Globus pallidus (tissue), 1 donor: Measurements from ENCODE around the gene SERPING1.

ENCODE experiments used
- DNase-seq: peaks from one replicate; pipeline ENCODE4 v3.0.0-alpha.2; 2015; ENCODE audit warnings: low spot score

The SERPING1 gene

GRCh38 chr11:57597461-57597915, at the start of gene SERPING1:
Gene SERPING1, plus strand, starts transcription at chr11:57597685. Its CDS starts 586 bp downstream, at chr11:57598271.
- peak; percentile 15 for DNase-seq

GRCh38 chr11:57547854-57548377, 49.6 kb upstream of the SERPING1 start:
- DNase-seq = no peak

- no peak for DNase-seq
Measured at GRCh38 chr11:57549983-57550382, 47.5 kb upstream of the SERPING1 start.

- no peak for DNase-seq
Measured at GRCh38 chr11:57551941-57552340, 45.5 kb upstream of the SERPING1 start.

- DNase-seq = no peak
Measured at GRCh38 chr11:57552479-57552878, 45.0 kb upstream of the SERPING1 start.

GRCh38 chr11:57555393-57555792, 42.1 kb upstream of the SERPING1 start:
- DNase-seq = no peak

- no peak for DNase-seq
Measured at GRCh38 chr11:57556041-57556440, 41.4 kb upstream of the SERPING1 start.

GRCh38 chr11:57560146-57560545, 37.3 kb upstream of the SERPING1 start:
- no peak for DNase-seq

GRCh38 chr11:57562596-57562995, 34.9 kb upstream of the SERPING1 start:
- DNase-seq = no peak

- peak; percentile 66 for DNase-seq
Measured at GRCh38 chr11:57566005-57566904, 31.2 kb upstream of the SERPING1 start.

- DNase-seq = peak; percentile 40
Measured at GRCh38 chr11:57566905-57567514, 30.5 kb upstream of the SERPING1 start.

GRCh38 chr11:57567515-57568329, 29.8 kb upstream of the SERPING1 start, which contains the start of gene UBE2L6:
Gene UBE2L6, minus strand, starts transcription at chr11:57567672. Its CDS starts 61 bp downstream, at chr11:57567611.
- DNase-seq = peak; percentile 60

- peak; percentile 73 for DNase-seq
Measured at GRCh38 chr11:57568330-57568766, 29.1 kb upstream of the SERPING1 start.

- DNase-seq = no peak
Measured at GRCh38 chr11:57571606-57572005, 25.9 kb upstream of the SERPING1 start.

GRCh38 chr11:57574061-57574460, 23.4 kb upstream of the SERPING1 start:
- no peak for DNase-seq

- DNase-seq = no peak
Measured at GRCh38 chr11:57584341-57584740, 13.1 kb upstream of the SERPING1 start.

- DNase-seq = no peak
Measured at GRCh38 chr11:57585301-57585700, 12.2 kb upstream of the SERPING1 start.

GRCh38 chr11:57586711-57587245, 10.7 kb upstream of the SERPING1 start:
- DNase-seq = no peak

- DNase-seq = no peak
Measured at GRCh38 chr11:57588046-57588710, 9.3 kb upstream of the SERPING1 start.

- DNase-seq = no peak
Measured at GRCh38 chr11:57596266-57596885, 1.1 kb upstream of the SERPING1 start.
